MM.1S (cell line): ENCODE data around the gene AP2A2.

ENCODE experiments used
- CTCF ChIP-seq: fragments of 300-600 bp; sonication (generic); IDR thresholded peaks from 2 replicates; pipeline ENCODE4 v1.5.1; 2016; ENCODE audit warnings: antibody characterized with exemption, low read length, mixed read lengths
- EZH2 ChIP-seq: fragments of 300-600 bp; sonication (generic); optimal IDR thresholded peaks from 2 replicates; pipeline ENCODE3; 2017; ENCODE audit warnings: low read depth, mild to moderate bottlenecking, antibody characterized with exemption, low read length, mixed read lengths
- EZH2phosphoT487 ChIP-seq: fragments of 300-600 bp; sonication (generic); IDR thresholded peaks from 2 replicates; pipeline ENCODE4 v1.6.1; 2018; ENCODE audit warnings: antibody characterized with exemption, low read length

GRCh38 chr11:978781-979180 is 53.1 kb downstream of the AP2A2 start:
- TF ChIP-seq CTCF (no peak), EZH2 (no peak), EZH2phosphoT487 (no peak)
